Upper lobe of left lung (tissue), 4 donors: ENCODE data around the gene DPPA2.

Source experiments
- CTCF ChIP-seq, 6 experiments: fragments of 450-650 bp in 4 of 6; fragments of 200-600 bp in 2 of 6; sonication (generic) in 2 of 6; IDR thresholded peaks; one replicate each; pipeline ENCODE4 v1.5.1; 2016 to 2019; ENCODE audit warnings: antibody characterized with exemption in 6 of 6
- POLR2A ChIP-seq, 4 donors: fragments of 450-650 bp; IDR thresholded peaks; one replicate each; pipeline ENCODE4 v1.5.1; 2016 to 2017; ENCODE audit warnings: antibody characterized with exemption in 4 of 4, mild to moderate bottlenecking in 2 of 4

- TF ChIP-seq POLR2A (IDR thresholded peaks at IDR 0.05) (no peak), CTCF (IDR thresholded peaks at IDR 0.05) (no peak)
These were observed 36.7 kb upstream of the DPPA2 start for GRCh38 chr3:109353057-109353456.
